Left forelimb (tissue), 1 donor: ENCODE measurements around the gene PLA2G2D.
A peak's percentile ranks its signal among the peaks of the same experiment; 100 is the strongest.
"Not testable (repeated sequence)": the region's sequence is repeated elsewhere in the genome, so short reads cannot be mapped to it uniquely, and the experiment has no call there.

Experiments used
- DNase-seq: peaks from one replicate; pipeline ENCODE4 v3.0.0-alpha.2; 2018; ENCODE audit warnings: low spot score

PLA2G2D gene

GRCh38 chr1:20142001-20142710, 22.8 kb upstream of the PLA2G2D start:
- DNase-seq = no peak

DNA sequence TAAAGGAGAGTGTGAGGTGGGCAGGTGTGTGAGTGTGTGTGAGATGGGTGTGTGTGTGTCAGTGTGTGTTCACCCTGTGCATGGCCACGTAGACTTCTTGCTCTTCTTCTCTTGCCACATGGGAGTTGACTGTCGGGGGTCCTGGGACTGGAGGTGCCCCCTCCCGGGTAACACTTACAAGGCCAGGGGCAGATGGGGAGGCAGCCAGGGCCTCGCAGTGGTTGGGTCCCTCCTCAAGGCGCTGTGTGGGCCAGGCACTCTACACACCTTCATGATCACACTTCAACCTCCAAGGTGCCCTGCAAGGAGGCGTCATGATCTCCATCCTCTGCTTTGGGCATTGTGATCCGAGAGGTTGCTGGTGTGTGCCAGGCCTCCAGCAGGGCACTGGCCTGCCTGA, 22.1 kb upstream of the PLA2G2D start:
- no peak for DNase-seq

DNA sequence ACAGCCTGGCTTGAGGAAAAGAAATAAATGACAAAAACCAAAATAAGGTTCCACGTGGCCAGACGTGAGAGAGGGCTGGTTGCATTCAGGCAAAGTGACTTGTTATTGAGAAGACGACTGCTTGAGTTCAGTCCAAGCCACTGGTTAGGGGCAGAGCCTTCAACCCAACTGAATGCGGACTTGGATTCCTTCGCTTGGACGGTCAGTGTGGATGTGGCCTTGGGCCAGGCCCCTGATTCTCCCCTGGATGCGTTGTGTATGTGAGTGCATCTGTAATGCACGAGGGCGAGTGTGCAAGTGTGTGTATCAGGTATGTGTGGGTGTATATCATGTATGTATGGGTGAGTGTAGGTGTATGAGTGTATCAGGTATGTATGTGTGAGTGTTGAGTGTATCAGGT, 21.7 kb upstream of the PLA2G2D start:
- DNase-seq = no peak

GRCh38 chr1:20139776-20140612, 20.7 kb upstream of the PLA2G2D start:
- no peak for DNase-seq

GRCh38 chr1:20138961-20139550, 19.7 kb upstream of the PLA2G2D start, which contains the start of gene PLA2G2F:
Gene PLA2G2F, plus strand, starts transcription at chr1:20139323. Its CDS starts 105 bp downstream, at chr1:20139428.
- no peak for DNase-seq

- DNase-seq = no peak
Measured at GRCh38 chr1:20138346-20138745, 19.0 kb upstream of the PLA2G2D start.

DNA sequence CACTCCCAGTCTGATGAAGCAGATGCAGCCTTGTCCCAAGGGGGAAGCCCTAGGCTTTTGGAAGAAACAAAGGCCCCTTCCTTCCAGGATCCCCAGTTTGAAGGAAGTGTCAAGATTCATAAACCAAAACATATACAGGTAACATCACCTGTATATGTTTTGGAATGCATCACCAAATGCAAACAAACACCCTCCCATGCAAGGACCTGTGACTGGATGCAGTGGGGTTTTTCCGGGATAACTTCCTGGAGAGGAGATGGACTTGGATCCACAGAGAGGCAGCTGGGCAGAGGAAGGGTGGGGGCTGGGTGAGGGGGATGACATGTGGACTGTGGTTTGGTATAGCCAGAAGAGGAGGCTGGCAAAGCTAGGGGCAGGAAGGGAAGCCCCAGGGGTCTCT, 18.3 kb upstream of the PLA2G2D start:
- DNase-seq = no peak

GRCh38 chr1:20137055-20137454, 17.7 kb upstream of the PLA2G2D start:
- DNase-seq = no peak

GRCh38 chr1:20136249-20136648, 16.9 kb upstream of the PLA2G2D start:
- no peak for DNase-seq

GRCh38 chr1:20134995-20135394, 15.7 kb upstream of the PLA2G2D start:
- no peak for DNase-seq

- not testable (repeated sequence) for DNase-seq
Measured at GRCh38 chr1:20130518-20130917, 11.2 kb upstream of the PLA2G2D start.

- peak; percentile 28 for DNase-seq
Measured at GRCh38 chr1:20126806-20127440, 7.6 kb upstream of the PLA2G2D start.

DNA sequence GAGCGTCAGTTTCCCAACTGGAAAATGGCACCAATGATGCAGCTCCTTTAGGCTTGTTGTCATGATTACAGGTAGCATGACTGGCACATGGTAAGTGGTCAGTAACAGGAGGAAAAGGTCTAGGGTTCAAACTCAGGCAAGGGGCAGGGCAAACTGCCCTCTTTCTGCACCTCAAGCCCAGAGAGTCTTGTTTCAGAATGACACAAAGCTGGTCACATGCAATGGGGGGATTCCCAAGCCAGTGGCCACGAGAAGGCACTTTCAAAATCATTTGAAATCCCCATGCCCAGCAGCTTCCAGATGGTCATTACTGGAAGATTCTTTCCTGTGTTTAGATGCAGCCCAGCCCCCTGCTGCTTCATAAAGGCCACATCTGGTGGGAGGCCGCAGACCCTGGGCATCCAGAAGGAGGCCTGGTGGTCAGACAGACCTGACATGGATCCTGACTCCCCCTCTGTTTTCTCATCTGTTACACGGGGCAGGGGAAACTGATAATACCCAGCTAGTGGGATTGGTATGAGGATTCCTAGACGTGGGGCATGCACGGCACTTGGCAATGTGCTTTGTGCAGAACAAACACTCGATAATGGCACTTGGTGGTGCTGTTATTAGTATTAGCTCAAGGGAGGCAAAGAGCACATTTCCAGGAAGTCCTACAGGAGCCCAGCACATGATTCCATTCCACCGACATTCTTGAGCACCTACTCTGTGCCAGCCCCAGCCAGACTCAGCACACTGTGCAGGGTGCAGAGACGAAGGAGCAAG, 6.9 kb upstream of the PLA2G2D start:
- DNase-seq = peak; percentile 42

DNA sequence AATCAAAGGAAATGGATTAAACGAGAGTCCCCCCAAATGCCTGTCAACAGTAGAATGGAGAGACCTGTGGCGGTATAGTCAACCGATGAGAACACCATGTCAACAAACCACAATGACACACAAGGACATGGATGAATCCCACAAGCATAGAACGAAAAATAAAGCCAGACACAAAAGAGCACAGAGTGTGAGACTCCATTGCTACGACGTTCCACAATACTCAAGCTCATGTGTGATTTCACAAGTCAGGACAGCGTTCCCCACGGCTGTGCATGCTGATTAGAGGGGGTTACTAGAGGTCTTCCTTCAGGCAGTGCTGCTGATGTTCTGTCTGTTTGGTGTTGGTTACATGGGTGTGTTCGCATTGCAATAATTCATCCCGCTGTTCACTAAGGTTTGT, 5.8 kb upstream of the PLA2G2D start:
- DNase-seq = peak; percentile 9

DNA sequence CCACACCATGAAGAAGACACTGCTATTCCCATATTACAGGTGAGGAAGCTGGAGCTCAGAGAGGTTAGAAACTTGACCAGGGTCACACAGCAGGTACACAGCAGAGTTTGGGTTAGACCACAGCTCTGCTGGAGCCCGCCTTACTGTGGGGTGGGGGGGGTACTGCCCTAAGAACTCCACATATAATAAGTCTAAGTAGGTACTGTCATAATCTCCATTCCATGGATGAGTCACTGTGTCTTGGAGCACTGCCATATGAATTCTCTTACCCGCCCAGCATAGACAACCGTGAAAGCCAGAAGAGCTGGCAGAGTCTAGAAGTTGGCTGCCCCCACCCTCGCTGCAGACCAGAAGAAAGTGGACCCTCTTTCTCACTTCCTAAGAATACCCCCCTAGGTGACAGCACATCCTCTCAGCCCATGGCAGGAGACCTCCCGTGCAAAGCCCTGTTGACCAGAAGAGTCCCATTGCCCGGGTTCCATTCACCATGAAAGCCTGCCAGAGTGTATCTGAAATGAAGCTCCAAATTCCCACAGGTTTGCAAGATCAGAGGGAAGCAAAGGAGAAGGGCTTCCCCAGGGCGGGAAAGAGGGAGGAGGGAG, 5.2 kb upstream of the PLA2G2D start:
- peak; percentile 55 for DNase-seq

DNA sequence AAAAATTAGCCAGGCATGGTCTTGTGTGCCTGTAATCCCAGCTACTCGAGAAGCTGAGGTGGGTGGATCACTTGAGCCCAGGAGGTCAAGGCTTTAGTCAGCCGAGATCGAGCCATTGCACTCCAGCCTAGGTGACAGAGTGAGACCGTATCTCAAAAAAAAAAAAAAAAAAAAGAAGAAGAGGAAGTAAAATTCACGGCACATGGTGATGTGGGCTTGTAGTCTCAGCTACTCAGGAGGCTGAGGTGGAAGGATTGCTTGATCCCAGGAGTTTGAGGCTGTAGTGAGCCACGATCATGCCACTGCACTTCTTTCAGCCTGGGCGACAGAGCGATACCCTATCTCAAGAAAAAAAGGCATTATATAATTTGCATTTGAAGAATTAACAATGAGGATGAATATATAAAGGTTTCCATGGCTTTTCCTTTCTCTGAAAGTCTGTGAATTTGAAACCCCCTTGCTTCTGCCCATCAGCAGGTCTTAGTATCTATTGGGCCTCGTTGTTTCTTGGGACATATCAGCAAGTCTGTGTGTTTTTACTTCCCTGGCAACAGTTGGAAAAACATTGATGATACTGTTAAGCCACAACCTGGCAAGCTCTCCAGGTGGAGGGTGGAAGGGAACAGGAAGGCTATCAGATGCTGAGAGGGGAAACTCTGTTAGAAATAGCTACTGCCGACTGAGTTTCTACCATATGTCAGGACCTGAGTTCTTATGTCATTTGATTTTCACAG, 4.6 kb upstream of the PLA2G2D start:
- DNase-seq = peak; percentile 38

- DNase-seq = peak; percentile 4
Measured at GRCh38 chr1:20120796-20121195, 1.5 kb upstream of the PLA2G2D start.

DNA sequence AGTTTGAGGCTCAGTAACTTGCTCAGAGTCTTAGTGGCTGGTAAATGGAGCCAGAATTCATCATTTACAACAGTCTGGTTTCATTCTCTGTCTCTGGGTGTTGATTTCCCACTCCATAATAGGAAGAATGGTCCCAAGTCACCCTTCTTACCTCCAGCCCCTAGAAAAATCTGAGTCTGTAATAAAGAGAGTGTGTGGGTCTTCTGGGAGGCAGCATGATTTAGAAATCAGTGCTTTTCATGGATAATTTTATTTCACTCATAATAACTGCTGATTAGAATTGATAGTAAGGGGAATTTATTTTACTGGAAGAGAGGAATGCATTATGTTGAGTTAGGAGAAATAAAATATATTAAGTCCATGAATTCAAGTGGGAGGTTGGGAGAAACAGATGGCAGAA, 2.1 kb downstream of the PLA2G2D start:
- no peak for DNase-seq

DNA sequence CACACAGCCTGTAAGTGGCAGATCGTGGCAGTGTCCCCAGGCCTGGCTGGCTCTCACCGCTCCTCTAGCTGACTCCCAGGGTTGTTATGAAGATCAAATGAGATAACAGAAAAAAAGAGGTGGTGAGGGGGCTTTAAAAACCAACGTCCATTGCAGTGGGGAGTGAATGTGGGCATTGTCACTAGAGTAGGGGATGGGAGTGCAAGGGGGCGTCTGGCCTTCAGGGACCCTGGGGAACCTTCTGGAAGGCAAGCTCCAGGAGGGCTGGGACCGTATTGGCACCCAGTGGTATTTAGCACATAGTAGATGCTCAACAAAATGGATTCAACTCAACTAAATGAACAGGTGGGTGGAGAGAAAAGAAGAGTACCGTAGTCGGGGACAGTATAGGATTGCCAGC, 3.4 kb downstream of the PLA2G2D start:
- peak; percentile 15 for DNase-seq

DNA sequence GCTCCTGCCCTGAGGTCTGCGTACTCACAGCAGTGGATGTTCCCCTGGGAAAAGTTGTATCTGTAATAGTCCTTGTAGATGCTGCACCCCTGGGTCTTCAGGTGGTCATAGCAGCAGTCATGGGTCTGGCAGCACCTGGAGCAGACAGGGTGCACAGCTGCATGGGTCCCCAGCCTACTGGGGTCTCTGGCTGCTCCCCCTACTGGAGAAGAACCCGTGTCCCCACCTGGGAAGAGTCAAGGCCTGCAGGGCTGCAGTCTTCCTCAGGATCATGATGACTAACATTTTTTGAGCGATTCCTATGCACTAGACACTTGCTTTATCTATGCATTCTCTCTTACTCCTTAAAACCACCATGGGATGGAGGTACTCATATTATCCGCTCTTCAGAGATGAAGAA, 3.9 kb downstream of the PLA2G2D start:
- DNase-seq = peak; percentile 48
